Endothelial cell of umbilical vein (primary cell): ENCODE data around the gene PILRA. TPM values are rescaled to one million over a fixed set of nuclear protein-coding genes. Genes with fewer than 3 reads are reported as not detected.

ENCODE experiments used
- BruUV-seq: library from RNA; stranded (reverse); fragments of 400-500 nt; replicated peaks from 2 replicates; lab custom pipeline; 2021; lab: Mats Ljungman, UMichigan
- CTCF ChIA-PET: fragments of 300-600, 350-600 bp; sonication (Branson Sonifier 250); formaldehyde crosslinking; loops from one replicate; lab custom pipeline; 2021; ENCODE audit warnings: antibody characterized with exemption, inconsistent platforms; lab: Charles Lee
- POLR2A ChIA-PET: fragments of 300-600, 350-600 bp; sonication (Branson Sonifier 250); formaldehyde crosslinking; loops from one replicate; lab custom pipeline; 2021; ENCODE audit warnings: antibody characterized with exemption, inconsistent platforms; lab: Charles Lee
- DNase-seq: peaks from one replicate; pipeline ENCODE4 v3.0.0-alpha.2; 2011; ENCODE audit warnings: low read depth, low spot score
- FAIRE-seq: peaks from 2 replicates; lab custom pipeline; 2011; peaks lifted over from hg19 to GRCh38; lab: Jason Lieb, UNC
- H2AFZ ChIP-seq: 2 replicates; pipeline ENCODE4 v1.6.0; 2012; ENCODE audit warnings: low read depth, low read length, control low read depth, inconsistent platforms
- H3K27ac ChIP-seq: 2 replicates; pipeline ENCODE4 v1.5.1; 2011; ENCODE audit warnings: low read depth, mild to moderate bottlenecking, control low read depth, low read length, moderate library complexity; ENCODE audit not compliant: insufficient read depth
- H3K27me3 ChIP-seq, 2 experiments: 2 replicates each; pipeline versions ENCODE4 v1.6.0 to v1.6.1; 2011; ENCODE audit warnings: low read length in 2 of 2, mixed read lengths in 1 of 2; ENCODE audit not compliant: control insufficient read depth in 2 of 2, insufficient read depth in 2 of 2
- H3K36me3 ChIP-seq, 2 experiments: 2 replicates in 1 of 2; 3 replicates in 1 of 2; pipeline ENCODE4 v1.5.1; 2011; ENCODE audit warnings: low read length in 2 of 2, mild to moderate bottlenecking in 1 of 2, moderate library complexity in 1 of 2; ENCODE audit not compliant: control insufficient read depth in 2 of 2, insufficient read depth in 2 of 2; ENCODE audit errors: extremely low read depth in 1 of 2
- H3K4me1 ChIP-seq: 3 replicates; pipeline ENCODE4 v1.5.1; 2011; ENCODE audit warnings: mild to moderate bottlenecking, low read length; ENCODE audit not compliant: control insufficient read depth, insufficient read depth; ENCODE audit errors: extremely low read depth
- H3K4me2 ChIP-seq: 2 replicates; pipeline ENCODE4 v1.6.1; 2011; ENCODE audit warnings: low read length, control low read depth, mixed read lengths; ENCODE audit not compliant: insufficient read depth
- H3K4me3 ChIP-seq, 3 experiments: fragments of 200-600 bp in 1 of 3; sonication (generic), shearing (Covaris generic) in 1 of 3; replicated peaks in 1 of 3; 2 replicates each; pipeline ENCODE4 v1.5.1; 2011 to 2016; ENCODE audit warnings: control low read depth in 3 of 3, low read length in 3 of 3, mild to moderate bottlenecking in 2 of 3, inconsistent platforms in 1 of 3, low read depth in 1 of 3, moderate library complexity in 1 of 3; ENCODE audit not compliant: insufficient read depth in 1 of 3
- H3K79me2 ChIP-seq: 2 replicates; pipeline ENCODE4 v1.6.0; 2012; ENCODE audit warnings: low read length, inconsistent platforms; ENCODE audit not compliant: control insufficient read depth, insufficient read depth
- H3K9ac ChIP-seq: replicated peaks from 2 replicates; pipeline ENCODE3; 2011; ENCODE audit warnings: low read length, control low read depth; ENCODE audit not compliant: insufficient read depth; ENCODE audit errors: extremely low read depth
- H3K9me1 ChIP-seq: replicated peaks from 3 replicates; pipeline ENCODE4 v1.6.0; 2011; ENCODE audit warnings: mild to moderate bottlenecking, low read length; ENCODE audit not compliant: control insufficient read depth, insufficient read depth; ENCODE audit errors: extremely low read depth
- H3K9me3 ChIP-seq: replicated peaks from 2 replicates; pipeline ENCODE4 v1.5.1; 2012; ENCODE audit warnings: low read length, inconsistent platforms; ENCODE audit not compliant: control insufficient read depth, insufficient read depth
- H4K20me1 ChIP-seq: replicated peaks from 2 replicates; pipeline ENCODE3; 2011; ENCODE audit warnings: mild to moderate bottlenecking, low read length; ENCODE audit not compliant: control insufficient read depth, insufficient read depth; ENCODE audit errors: extremely low read depth
- JUN ChIP-seq: IDR thresholded peaks from 2 replicates; pipeline ENCODE4 v1.6.1; 2011; ENCODE audit warnings: borderline replicate concordance, low read depth; ENCODE audit not compliant: insufficient read length, insufficient read depth
- MYC ChIP-seq: IDR thresholded peaks from one replicate; pipeline ENCODE4 v1.6.1; 2011; ENCODE audit warnings: mild to moderate bottlenecking, low read depth, low read length
- POLR2A ChIP-seq: IDR thresholded peaks from 2 replicates; pipeline ENCODE4 v1.6.1; 2012; ENCODE audit warnings: low read depth, mild to moderate bottlenecking, control low read depth, low read length
- POLR2AphosphoS5 ChIP-seq: IDR thresholded peaks from 2 replicates; pipeline ENCODE4 v1.6.1; 2012; ENCODE audit warnings: low read depth, mild to moderate bottlenecking, control low read depth, low read length, moderate library complexity; ENCODE audit not compliant: insufficient read depth
- dilution Hi-C: fragments of 300-500 bp; cut with MboI; formaldehyde crosslinking; loops from one replicate; pipeline ENCODE4 v1.15.0; 2019; ENCODE audit warnings: low sequenced_read_pairs; ENCODE audit not compliant: extremely low pct_ligation_motif_present
- intact Hi-C: fragments of 100-400 bp; cut with micrococcal nuclease; formaldehyde crosslinking; loops from one replicate; pipeline ENCODE4 v1.10.0; 2022
- polyA plus RNA-seq, 4 experiments: library from polyadenylated mRNA; depleted of rRNA in 3 of 4; stranded (reverse) in 3 of 4; unstranded in 1 of 4; fragments of >200 nt; gene quantifications; 2 replicates each; pipeline versions ENCODE4 v1.2.1 to v1.2.3, GENCODE V29; 2011 to 2012; ENCODE audit warnings: missing spikeins in 1 of 4
- total RNA-seq: library from RNA; stranded (reverse); gene quantifications from 2 replicates; pipeline ENCODE4 v1.2.3, GENCODE V29; 2021
- TF ChIP-seq, protein P1 (sequence below): IDR thresholded peaks from 2 replicates; pipeline ENCODE4 v1.6.1; 2011; ENCODE audit not compliant: insufficient read depth, insufficient read length
- TF ChIP-seq, protein P2 (sequence below), 2 donors: IDR thresholded peaks; 1 replicate in 1 of 2; 2 replicates in 1 of 2; pipeline ENCODE4 v1.5.1; 2011; ENCODE audit warnings: low read length in 2 of 2, mild to moderate bottlenecking in 2 of 2, moderate library complexity in 2 of 2, control low read depth in 1 of 2, inconsistent platforms in 1 of 2, low read depth in 1 of 2; ENCODE audit not compliant: insufficient read depth in 1 of 2; ENCODE audit errors: extremely low read depth in 1 of 2

Gene PILRA
- total and polyA plus RNA-seq, 2 donors (not counting 3 experiments of a cell fraction or from before 2014, with no cell fraction given) = 0.61 to 1.3 TPM

DNA sequence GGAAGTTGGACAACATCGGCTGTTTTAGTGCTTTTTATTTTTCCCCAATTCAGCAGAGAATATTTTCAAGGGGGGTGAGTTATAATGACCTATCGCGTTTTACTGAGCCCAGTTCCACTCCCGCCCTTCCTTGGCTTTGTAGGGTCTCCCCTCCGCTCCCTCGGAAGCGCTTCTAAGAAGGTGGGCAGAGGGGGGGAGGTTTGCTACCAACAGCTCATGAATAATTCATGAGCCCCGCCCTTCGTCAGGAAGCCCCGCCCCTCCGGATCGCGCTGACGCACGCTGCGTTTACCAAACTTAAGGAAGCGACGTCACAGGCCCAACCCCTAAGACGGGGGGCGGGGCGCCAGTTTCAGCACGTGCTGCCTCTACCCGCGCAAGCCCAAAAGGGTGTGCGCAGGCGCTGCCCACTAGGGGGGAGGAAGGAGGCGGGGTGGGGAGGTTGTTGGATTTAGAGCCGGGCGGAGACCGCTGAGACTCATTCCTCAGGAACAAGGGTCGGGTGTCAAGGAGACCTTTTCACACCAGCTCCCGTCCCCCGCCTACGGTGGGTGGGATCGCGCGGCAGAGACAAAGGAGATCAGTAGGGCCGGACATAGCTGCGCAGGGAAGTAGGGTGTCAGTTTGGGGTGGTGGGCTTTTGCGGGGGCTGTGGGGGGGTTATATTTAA, 55.8 kb downstream of the PILRA start:
- Histone ChIP-seq H3K9ac (peak overlapping the region; percentile 92), H3K27ac (peak overlapping the region; percentile 89), H3K9me3 (no peaks in the 10 kb centered on the region), H2AFZ (no peak overlapping the region), H3K9me1 (no peaks in the 10 kb centered on the region), H3K4me3 (peak overlapping the region; percentile 55 to 80 (median 69)), H3K4me1 (peaks cover 19% of the 10 kb centered on the region), H4K20me1 (no peaks in the 10 kb centered on the region), H3K27me3 (no peaks in the 10 kb centered on the region), H3K79me2 (peaks cover 31% of the 10 kb centered on the region), H3K4me2 (peak overlapping the region; percentile 56), H3K36me3 (peaks cover 3 to 18% of the 10 kb centered on the region in 2 experiments)
- POLR2A ChIA-PET = interaction anchor here (0.6 to 3.1 kb wide), 22 partner anchors 8 to 303 kb away, joined by 3 to 59 read pairs (median 4); partner anchors contain the start of genes FBXO24, LRCH4, MBLAC1 and MOSPD3
- dilution Hi-C loops (no loop called here), intact Hi-C loops (loop anchor here (1.0 to 2.0 kb wide), 4 partner anchors 7 to 117 kb away; partner anchors contain the start of genes PPP1R35 and TSC22D4)
- CTCF ChIA-PET = interaction anchor here (0.6 to 2.1 kb wide), 7 partner anchors 9 to 55 kb away, joined by 3 to 10 read pairs (median 5); partner anchors contain the start of gene NYAP1
- FAIRE-seq = no peak
- TF ChIP-seq JUN = no peak
- TF ChIP-seq, protein P1, sequence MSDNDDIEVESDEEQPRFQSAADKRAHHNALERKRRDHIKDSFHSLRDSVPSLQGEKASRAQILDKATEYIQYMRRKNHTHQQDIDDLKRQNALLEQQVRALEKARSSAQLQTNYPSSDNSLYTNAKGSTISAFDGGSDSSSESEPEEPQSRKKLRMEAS = peak; percentile 95
- TF ChIP-seq, protein P2, sequence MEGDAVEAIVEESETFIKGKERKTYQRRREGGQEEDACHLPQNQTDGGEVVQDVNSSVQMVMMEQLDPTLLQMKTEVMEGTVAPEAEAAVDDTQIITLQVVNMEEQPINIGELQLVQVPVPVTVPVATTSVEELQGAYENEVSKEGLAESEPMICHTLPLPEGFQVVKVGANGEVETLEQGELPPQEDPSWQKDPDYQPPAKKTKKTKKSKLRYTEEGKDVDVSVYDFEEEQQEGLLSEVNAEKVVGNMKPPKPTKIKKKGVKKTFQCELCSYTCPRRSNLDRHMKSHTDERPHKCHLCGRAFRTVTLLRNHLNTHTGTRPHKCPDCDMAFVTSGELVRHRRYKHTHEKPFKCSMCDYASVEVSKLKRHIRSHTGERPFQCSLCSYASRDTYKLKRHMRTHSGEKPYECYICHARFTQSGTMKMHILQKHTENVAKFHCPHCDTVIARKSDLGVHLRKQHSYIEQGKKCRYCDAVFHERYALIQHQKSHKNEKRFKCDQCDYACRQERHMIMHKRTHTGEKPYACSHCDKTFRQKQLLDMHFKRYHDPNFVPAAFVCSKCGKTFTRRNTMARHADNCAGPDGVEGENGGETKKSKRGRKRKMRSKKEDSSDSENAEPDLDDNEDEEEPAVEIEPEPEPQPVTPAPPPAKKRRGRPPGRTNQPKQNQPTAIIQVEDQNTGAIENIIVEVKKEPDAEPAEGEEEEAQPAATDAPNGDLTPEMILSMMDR (IDR thresholded peaks at IDR 0.05; ENCODE audit: extremely low read depth in 1 of 2, insufficient read depth in 1 of 2, low read depth in 1 of 2, low read length in 2 of 2) = no peak
- peak; percentile 92 for TF ChIP-seq POLR2A
- TF ChIP-seq MYC = peak; percentile 10
- TF ChIP-seq POLR2AphosphoS5 = peak; percentile 78
- peak; percentile 100 for DNase-seq
- BruUV-seq = TSS peak; percentile 60
